ENCODE results near the gene CA6. TPM values are rescaled to one million over a fixed set of nuclear protein-coding genes. Genes with fewer than 3 reads are reported as not detected.

CA6 gene
- total and polyA plus RNA-seq, 2 of the 8 experiments (the other 6 are each of a cell fraction or from before 2014, with no cell fraction given), result not detected

DNA sequence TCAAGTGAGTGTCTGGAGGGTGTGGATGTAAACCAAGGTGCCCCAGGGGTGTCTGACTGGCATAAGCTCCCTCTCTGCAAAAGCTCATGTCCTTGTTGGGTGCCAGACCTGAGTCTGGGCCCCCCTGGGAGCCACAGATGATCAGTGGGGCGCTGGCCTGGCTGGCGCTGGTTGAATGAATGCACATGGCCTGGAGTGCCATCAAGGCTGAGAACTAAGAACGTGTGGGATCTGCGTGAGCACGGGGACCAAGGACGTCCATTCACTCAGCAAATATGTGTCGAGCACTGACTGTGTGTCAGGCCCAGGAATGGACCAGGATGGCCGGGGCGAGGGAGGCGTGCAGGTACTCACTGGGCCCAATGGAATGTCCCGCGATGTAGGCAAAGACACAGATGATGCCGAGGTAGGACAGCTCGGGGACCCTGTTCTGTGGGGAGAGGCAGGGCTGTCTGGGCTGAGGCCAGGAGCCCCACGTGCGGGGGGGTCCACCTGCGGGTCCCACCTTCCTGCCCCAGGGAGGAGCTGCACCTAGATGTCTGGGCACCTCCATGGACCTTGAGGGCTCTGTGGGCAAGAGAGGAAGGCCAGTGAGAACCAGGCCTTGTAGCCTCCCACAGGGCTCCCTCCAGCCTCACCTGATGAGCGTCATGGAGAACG, 61.4 kb downstream of the CA6 start:
- Histone ChIP-seq H3K79me1 (ENCODE audit: low read depth, low read length) (no peaks in the 10 kb centered on the region), H3K23me2 (ENCODE audit: low read depth, low read length) (no peaks in the 10 kb centered on the region), H3K23ac (ENCODE audit: insufficient read length) (no peak overlapping the region), H4K20me1 (replicated peaks in 1 of 2; ENCODE audit: control insufficient read depth in 1 of 2, insufficient read depth in 2 of 2, low read length in 2 of 2) (no peaks in the 10 kb centered on the region), H4K5ac (ENCODE audit: insufficient read length, low read depth, low read length) (no peak overlapping the region), H2AK5ac (ENCODE audit: low read depth, low read length) (no peak overlapping the region), H3K9ac (replicated peaks in 1 of 4; ENCODE audit: extremely low read depth in 1 of 4, low read depth in 3 of 4, low read length in 3 of 4) (no peak overlapping the region), H3K4me3 (ENCODE audit: extremely low read depth in 1 of 4, insufficient read depth in 2 of 4, low read depth in 3 of 4, low read length in 4 of 4) (no peak overlapping the region), H2BK12ac (ENCODE audit: low read depth, low read length) (no peak overlapping the region), H4K8ac (ENCODE audit: extremely low read depth, insufficient read depth, low read length) (0 out of 2 replicates have a peak overlapping the region, but pooled peaks have one; percentile 45), H2BK5ac (ENCODE audit: low read depth, low read length) (no peak overlapping the region), H3K4me2 (ENCODE audit: insufficient read depth in 1 of 2, low read depth in 2 of 2, low read length in 2 of 2) (no peak overlapping the region), H3K36me3 (ENCODE audit: control insufficient read depth in 2 of 4, insufficient read depth in 4 of 4, low read length in 3 of 4) (no peaks in the 10 kb centered on the region), H2AFZ (ENCODE audit: low read length) (no peak overlapping the region), H2BK120ac (replicated peaks; ENCODE audit: low read depth, low read length) (no peak overlapping the region), H3K18ac (ENCODE audit: extremely low read depth, low read length) (no peak overlapping the region), H3K4ac (replicated peaks; ENCODE audit: insufficient read length, low read depth, low read length) (no peak overlapping the region), H3K27ac (ENCODE audit: low read depth, low read length) (no peak overlapping the region), H3K9me3 (ENCODE audit: insufficient read depth in 2 of 2, low read depth in 1 of 2, low read length in 1 of 2) (no peaks in the 10 kb centered on the region), H2BK15ac (ENCODE audit: low read length) (no peak overlapping the region), H2BK20ac (ENCODE audit: low read length) (no peak overlapping the region), H4K91ac (replicated peaks; ENCODE audit: insufficient read length, low read length) (no peak overlapping the region), H3K56ac (replicated peaks; ENCODE audit: insufficient read length, low read depth, low read length) (no peak overlapping the region), H3K4me1 (replicated peaks in 1 of 4; ENCODE audit: control insufficient read depth in 3 of 4, insufficient read depth in 4 of 4, low read length in 3 of 4) (peaks cover 0 to 2% (median 0%) of the 10 kb centered on the region in 4 experiments; a peak in 1 of 7 replicates), H3K79me2 (ENCODE audit: control insufficient read depth in 1 of 2, insufficient read depth in 2 of 2, low read length in 2 of 2) (no peaks in the 10 kb centered on the region), H3K14ac (ENCODE audit: insufficient read length) (no peak overlapping the region), H3K27me3 (replicated peaks in 1 of 4; ENCODE audit: control insufficient read depth in 3 of 4, extremely low read depth in 1 of 4, insufficient read depth in 3 of 4, low read length in 3 of 4) (no peaks in the 10 kb centered on the region)
- WGBS, 2 experiments (ENCODE audit: extremely low coverage in 1 of 2, insufficient coverage in 1 of 2, insufficient read length in 1 of 2, insufficient replicate concordance in 2 of 2, low coverage in 1 of 2, low lambda C conversion rate in 2 of 2, missing lambda C conversion rate in 1 of 2), result 88% methylated on average over 18 of the region's 19 CpGs; no CpG with 5 or more reads in 1 of the 2 experiments
- FAIRE-seq (no peak), DNase-seq (ENCODE audit: low read depth in 1 of 2, low spot score in 2 of 2) (no peak)
- POLR2A ChIA-PET (ENCODE audit: partially characterized antibody), result interaction anchor here (1.3 kb wide), 1 partner anchor 95 kb away, joined by 7 read pairs; no protein-coding TSS in a partner anchor
- CTCF ChIA-PET (ENCODE audit: partially characterized antibody), result interaction anchor here (1.1 to 10.9 kb wide), 3 partner anchors 77 to 144 kb away, joined by 3 to 156 read pairs (median 25); no protein-coding TSS in a partner anchor
- TF ChIP-seq, protein P1, sequence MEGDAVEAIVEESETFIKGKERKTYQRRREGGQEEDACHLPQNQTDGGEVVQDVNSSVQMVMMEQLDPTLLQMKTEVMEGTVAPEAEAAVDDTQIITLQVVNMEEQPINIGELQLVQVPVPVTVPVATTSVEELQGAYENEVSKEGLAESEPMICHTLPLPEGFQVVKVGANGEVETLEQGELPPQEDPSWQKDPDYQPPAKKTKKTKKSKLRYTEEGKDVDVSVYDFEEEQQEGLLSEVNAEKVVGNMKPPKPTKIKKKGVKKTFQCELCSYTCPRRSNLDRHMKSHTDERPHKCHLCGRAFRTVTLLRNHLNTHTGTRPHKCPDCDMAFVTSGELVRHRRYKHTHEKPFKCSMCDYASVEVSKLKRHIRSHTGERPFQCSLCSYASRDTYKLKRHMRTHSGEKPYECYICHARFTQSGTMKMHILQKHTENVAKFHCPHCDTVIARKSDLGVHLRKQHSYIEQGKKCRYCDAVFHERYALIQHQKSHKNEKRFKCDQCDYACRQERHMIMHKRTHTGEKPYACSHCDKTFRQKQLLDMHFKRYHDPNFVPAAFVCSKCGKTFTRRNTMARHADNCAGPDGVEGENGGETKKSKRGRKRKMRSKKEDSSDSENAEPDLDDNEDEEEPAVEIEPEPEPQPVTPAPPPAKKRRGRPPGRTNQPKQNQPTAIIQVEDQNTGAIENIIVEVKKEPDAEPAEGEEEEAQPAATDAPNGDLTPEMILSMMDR (IDR thresholded peaks at IDR 0.05; ENCODE audit: control extremely low read depth in 1 of 3, insufficient read depth in 1 of 3, low read depth in 1 of 3, low read length in 3 of 3), result no peak
- TF ChIP-seq GABPA (IDR thresholded peaks at IDR 0.05; ENCODE audit: borderline replicate concordance, insufficient read depth, low read length) (no peak), HDAC6 (IDR thresholded peaks at IDR 0.05; ENCODE audit: low read depth, low read length) (no peak), KDM5A (IDR thresholded peaks at IDR 0.05; ENCODE audit: low read length) (no peak), NANOG (IDR thresholded peaks at IDR 0.05; ENCODE audit: insufficient read depth, low read depth, low read length, poor library complexity, severe bottlenecking) (no peak), ASH2L (IDR thresholded peaks at IDR 0.05; ENCODE audit: low read length) (no peak), RAD21 (IDR thresholded peaks at IDR 0.05 in 1 of 2, conservative IDR thresholded peaks at IDR 0.05 in 1 of 2; ENCODE audit: low read depth in 2 of 2, low read length in 2 of 2) (no peak), GTF2F1 (IDR thresholded peaks at IDR 0.05; ENCODE audit: borderline replicate concordance, low read depth, low read length) (no peak)
- TF ChIP-seq, protein P2, sequence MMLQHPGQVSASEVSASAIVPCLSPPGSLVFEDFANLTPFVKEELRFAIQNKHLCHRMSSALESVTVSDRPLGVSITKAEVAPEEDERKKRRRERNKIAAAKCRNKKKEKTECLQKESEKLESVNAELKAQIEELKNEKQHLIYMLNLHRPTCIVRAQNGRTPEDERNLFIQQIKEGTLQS (IDR thresholded peaks at IDR 0.05; ENCODE audit: insufficient read depth, low read depth, low read length), result no peak
